T-helper 2 cell treated with Interferon-gamma antibody and Interleukin-4, amounts not matched to agents 100 ng/mL and 5 ng/mL, for 36 hours (primary cell): ENCODE measurements around the gene TBC1D10B. TPM values are rescaled to one million over a fixed set of nuclear protein-coding genes. Genes with fewer than 3 reads are reported as not detected.

Experiments
- intact Hi-C: fragments of 100-400 bp; cut with micrococcal nuclease; formaldehyde crosslinking; loops from one replicate; pipeline ENCODE4 v1.15.1; 2023
- total RNA-seq: library from RNA; stranded (reverse); gene quantifications from 2 replicates; pipeline ENCODE4 v1.2.3, GENCODE V29; 2022

Gene TBC1D10B
- total RNA-seq, 1 donor from 2014 or later = 74.2 TPM

- intact Hi-C loops = no loop called here
Measured at GRCh38 chr16:30375864-30376263, 5.6 kb upstream of the TBC1D10B start.

- intact Hi-C loops = loop anchor here (5.0 kb wide), 1 partner anchor 98 kb away; the partner anchor contains the start of gene ITGAL
Measured at GRCh38 chr16:30374538-30374937, 4.2 kb upstream of the TBC1D10B start, which contains the start of gene MYL11. MYL11 (plus strand) TSS chr16:30374802; CDS start chr16:30374858, 56 bp downstream.

- intact Hi-C loops = loop anchor here (5.0 kb wide), 1 partner anchor 100 kb away; the partner anchor contains the start of gene ITGAL
Measured at GRCh38 chr16:30372725-30373124, 2.4 kb upstream of the TBC1D10B start.

- intact Hi-C loops = loop anchor here (5.0 kb wide), 1 partner anchor 100 kb away; the partner anchor contains the start of gene ITGAL
Measured at GRCh38 chr16:30372038-30372712, 1.9 kb upstream of the TBC1D10B start.

GRCh38 chr16:30371248-30371816 is 1.0 kb upstream of the TBC1D10B start:
- intact Hi-C loops = loop anchor here (1.0 to 5.0 kb wide), 4 partner anchors 11 to 551 kb away; partner anchors contain the start of genes ALDOA, FBXL19, ITGAL and SEPTIN1

GRCh38 chr16:30369938-30370455 is 297 bp downstream of the TBC1D10B start:
- intact Hi-C loops = loop anchor here (1.0 to 5.0 kb wide), 9 partner anchors 8 to 553 kb away; partner anchors contain the start of genes ALDOA, CD2BP2, FBRS and FBXL19

GRCh38 chr16:30369091-30369937 is 980 bp downstream of the TBC1D10B start:
- intact Hi-C loops = no loop called here

- intact Hi-C loops = no loop called here
Measured at GRCh38 chr16:30368792-30369090, 1.6 kb downstream of the TBC1D10B start.

GRCh38 chr16:30368122-30368791 is 2.0 kb downstream of the TBC1D10B start:
- intact Hi-C loops = no loop called here

GRCh38 chr16:30367349-30368009 is 2.8 kb downstream of the TBC1D10B start:
- intact Hi-C loops = no loop called here

GRCh38 chr16:30366511-30366910 is 3.8 kb downstream of the TBC1D10B start:
- intact Hi-C loops = no loop called here

GRCh38 chr16:30365200-30365599 is 5.1 kb downstream of the TBC1D10B start:
- intact Hi-C loops = no loop called here

- intact Hi-C loops = no loop called here
Measured at GRCh38 chr16:30361180-30361579, 9.1 kb downstream of the TBC1D10B start.

GRCh38 chr16:30359871-30360170 is 10.5 kb downstream of the TBC1D10B start:
- intact Hi-C loops = loop anchor here (5.0 kb wide), 1 partner anchor 47 kb away; the partner anchor contains the start of gene ZNF771

- intact Hi-C loops = loop anchor here (5.0 kb wide), 1 partner anchor 48 kb away; the partner anchor contains the start of gene ZNF771
Measured at GRCh38 chr16:30358990-30359870, 11.1 kb downstream of the TBC1D10B start.

GRCh38 chr16:30358577-30358936 is 11.7 kb downstream of the TBC1D10B start:
- intact Hi-C loops = loop anchor here (5.0 kb wide), 1 partner anchor 49 kb away; the partner anchor contains the start of gene ZNF771

GRCh38 chr16:30357715-30358576 is 12.3 kb downstream of the TBC1D10B start:
- intact Hi-C loops = loop anchor here (5.0 kb wide), 1 partner anchor 49 kb away; the partner anchor contains the start of gene ZNF771

- intact Hi-C loops = loop anchor here (5.0 kb wide), 1 partner anchor 50 kb away; the partner anchor contains the start of gene ZNF771
Measured at GRCh38 chr16:30357085-30357714, 13.1 kb downstream of the TBC1D10B start.
